ENCODE measurements around the gene SMARCD3.

The SMARCD3 gene

DNA sequence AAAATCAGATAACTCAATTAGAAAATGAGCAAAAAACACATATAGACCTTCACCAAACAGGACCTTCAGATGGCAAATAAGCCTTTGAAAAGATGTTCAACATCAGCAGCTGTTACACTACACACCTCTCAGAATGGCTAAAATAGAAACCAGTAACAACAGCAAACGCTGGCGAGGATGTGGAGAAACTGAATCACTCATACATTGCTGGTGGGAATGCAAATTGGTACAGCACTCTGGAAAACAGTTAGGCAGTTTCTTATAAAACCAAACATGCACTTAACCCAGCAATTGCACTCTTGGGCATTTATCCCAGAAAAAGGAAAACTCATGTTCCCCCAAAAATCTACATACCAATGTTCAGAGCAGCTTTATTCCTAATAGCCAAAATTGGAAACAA, 37.7 kb upstream of the SMARCD3 start:
- Histone ChIP-seq H3K36me3 (ENCODE audit: insufficient read depth, low read length) (no peaks in the 10 kb centered on the region), H3K9ac (ENCODE audit: low read length) (no peak overlapping the region), H4K20me1 (ENCODE audit: insufficient read depth, low read length) (no peaks in the 10 kb centered on the region), H3K27me3 (ENCODE audit: insufficient read depth, low read length) (peaks cover 15% of the 10 kb centered on the region; the same call in 1 of the 2 replicates), H3K9me2 (ENCODE audit: low read depth, low read length) (no peaks in the 10 kb centered on the region), H3K9me3 (ENCODE audit: low read length) (0 out of 2 replicates have a peak, but pooled peaks cover 4% of the 10 kb centered on the region), H2AFZ (ENCODE audit: low read length) (no peak overlapping the region), H3K4me1 (ENCODE audit: insufficient read depth, low read length, severe bottlenecking) (peaks cover 15% of the 10 kb centered on the region), H3F3A (ENCODE audit: insufficient read depth, low read length) (no peaks in the 10 kb centered on the region), H3K4me2 (ENCODE audit: low read length) (no peak overlapping the region), H3K4me3 (ENCODE audit: low read depth, low read length, poor library complexity, severe bottlenecking) (no peak overlapping the region), H3K79me2 (ENCODE audit: insufficient read depth, low read length) (no peaks in the 10 kb centered on the region), H3K27ac (ENCODE audit: low read depth, low read length, poor library complexity, severe bottlenecking) (no peak overlapping the region)
- TF ChIP-seq EZH2 (IDR thresholded peaks at IDR 0.05; ENCODE audit: borderline replicate concordance, low read length) (no peak), CTCF (IDR thresholded peaks at IDR 0.05; ENCODE audit: low read length) (no peak)

- no peak overlapping the region for H3K4me2 ChIP-seq (ENCODE audit: low read length)
- H3K27me3 ChIP-seq (ENCODE audit: insufficient read depth, low read length): peaks cover 20% of the 10 kb centered on the region; the same call in 1 of the 2 replicates
- H3K4me3 ChIP-seq (ENCODE audit: low read depth, low read length, poor library complexity, severe bottlenecking): no peak overlapping the region
- H3F3A ChIP-seq (ENCODE audit: insufficient read depth, low read length): no peaks in the 10 kb centered on the region
- H3K27ac ChIP-seq (ENCODE audit: low read depth, low read length, poor library complexity, severe bottlenecking): no peak overlapping the region
- no peaks in the 10 kb centered on the region for H3K36me3 ChIP-seq (ENCODE audit: insufficient read depth, low read length)
- H3K9ac ChIP-seq (ENCODE audit: low read length): no peak overlapping the region
- H3K9me3 ChIP-seq (ENCODE audit: low read length): 0 out of 2 replicates have a peak, but pooled peaks cover 4% of the 10 kb centered on the region
- no peaks in the 10 kb centered on the region for H4K20me1 ChIP-seq (ENCODE audit: insufficient read depth, low read length)
- TF ChIP-seq EZH2 (IDR thresholded peaks at IDR 0.05; ENCODE audit: borderline replicate concordance, low read length): no peak
- TF ChIP-seq CTCF (IDR thresholded peaks at IDR 0.05; ENCODE audit: low read length): no peak
- no peaks in the 10 kb centered on the region for H3K79me2 ChIP-seq (ENCODE audit: insufficient read depth, low read length)
- no peak overlapping the region for H2AFZ ChIP-seq (ENCODE audit: low read length)
- peaks cover 15% of the 10 kb centered on the region for H3K4me1 ChIP-seq (ENCODE audit: insufficient read depth, low read length, severe bottlenecking)
- no peaks in the 10 kb centered on the region for H3K9me2 ChIP-seq (ENCODE audit: low read depth, low read length)
Measured at GRCh38 chr7:151283302-151283701, 34.8 kb upstream of the SMARCD3 start.

DNA sequence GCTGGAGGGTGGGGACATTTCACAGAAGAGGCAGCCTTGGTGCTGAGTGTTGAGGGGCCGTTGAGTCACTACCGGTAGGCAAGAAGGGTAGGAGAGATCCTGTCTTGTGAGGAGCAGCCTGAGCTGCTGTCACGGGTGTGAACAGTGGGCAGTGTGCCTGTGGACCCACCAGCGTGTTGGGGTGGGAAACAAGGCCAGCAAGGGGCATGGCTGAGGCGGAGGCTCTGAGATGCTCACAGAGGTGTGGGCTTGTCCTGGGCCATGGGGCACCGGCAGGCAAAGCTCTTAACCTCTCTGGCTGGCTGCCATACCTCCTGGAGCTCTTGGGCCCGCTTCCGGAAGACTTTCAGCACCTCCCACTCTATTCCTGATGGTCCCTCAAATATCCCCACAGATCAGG, 33.6 kb upstream of the SMARCD3 start:
- TF ChIP-seq EZH2 (IDR thresholded peaks at IDR 0.05; ENCODE audit: borderline replicate concordance, low read length): no peak
- TF ChIP-seq CTCF (IDR thresholded peaks at IDR 0.05; ENCODE audit: low read length): no peak
- peaks cover 16% of the 10 kb centered on the region; the same call in 1 of the 2 replicates for H3K27me3 ChIP-seq (ENCODE audit: insufficient read depth, low read length)
- H3K9ac ChIP-seq (ENCODE audit: low read length): no peak overlapping the region
- H3K27ac ChIP-seq (ENCODE audit: low read depth, low read length, poor library complexity, severe bottlenecking): no peak overlapping the region
- no peaks in the 10 kb centered on the region for H3K36me3 ChIP-seq (ENCODE audit: insufficient read depth, low read length)
- H3K4me3 ChIP-seq (ENCODE audit: low read depth, low read length, poor library complexity, severe bottlenecking): no peak overlapping the region
- no peak overlapping the region for H2AFZ ChIP-seq (ENCODE audit: low read length)
- H3K79me2 ChIP-seq (ENCODE audit: insufficient read depth, low read length): no peaks in the 10 kb centered on the region
- no peaks in the 10 kb centered on the region for H4K20me1 ChIP-seq (ENCODE audit: insufficient read depth, low read length)
- H3K4me2 ChIP-seq (ENCODE audit: low read length): no peak overlapping the region
- H3K9me2 ChIP-seq (ENCODE audit: low read depth, low read length): no peaks in the 10 kb centered on the region
- H3K4me1 ChIP-seq (ENCODE audit: insufficient read depth, low read length, severe bottlenecking): peaks cover 20% of the 10 kb centered on the region
- H3F3A ChIP-seq (ENCODE audit: insufficient read depth, low read length): no peaks in the 10 kb centered on the region
- 0 out of 2 replicates have a peak, but pooled peaks cover 1% of the 10 kb centered on the region for H3K9me3 ChIP-seq (ENCODE audit: low read length)
